Right cardiac atrium (tissue), 5 donors: Measurements from ENCODE around the gene CHCHD4. TPM values are rescaled to one million over a fixed set of nuclear protein-coding genes. Genes with fewer than 3 reads are reported as not detected.
"Not testable (repeated sequence)": the region's sequence is repeated elsewhere in the genome, so short reads cannot be mapped to it uniquely, and the experiment has no call there.

Experiments
- ATAC-seq, 2 donors: fragments of 200-7000 bp; cut with Tn5 transposase; one replicate each; pipeline versions ENCODE4 v1.8.0 to v1.9.1; 2020; ENCODE audit warnings: moderate library complexity in 2 of 2, mild to moderate bottlenecking in 1 of 2
- DNase-seq, 3 donors: peaks; one replicate each; pipeline ENCODE4 v3.0.0-alpha.2; 2020
- H3K27ac ChIP-seq: one replicate; pipeline ENCODE4 v1.5.1; 2013; ENCODE audit warnings: mild to moderate bottlenecking, low read length, control low read depth, moderate library complexity
- H3K27me3 ChIP-seq: one replicate; pipeline ENCODE4 v1.6.1; 2013; ENCODE audit not compliant: control insufficient read depth, insufficient read depth
- H3K4me1 ChIP-seq: one replicate; pipeline ENCODE4 v1.6.1; 2013; ENCODE audit warnings: low read length; ENCODE audit not compliant: control insufficient read depth, insufficient read depth
- H3K4me3 ChIP-seq: one replicate; pipeline ENCODE4 v1.5.1; 2013; ENCODE audit warnings: low read length, control low read depth
- H3K9me3 ChIP-seq: one replicate; pipeline ENCODE4 v1.6.1; 2013; ENCODE audit warnings: low read length; ENCODE audit not compliant: control insufficient read depth
- WGBS: extraction: QIAGEN DNeasy Blood & Tissue Kit; methylation state at CpG from one replicate; pipeline ENCODE4 v1.1.7; 2013; 5-methylcytosine and 5-hydroxymethylcytosine counted together
- intact Hi-C, 4 donors: fragments of 100-400 bp; cut with DNase I; formaldehyde crosslinking; loops; one replicate each; pipeline versions ENCODE4 v1.11.0 to v1.14.0; 2022 to 2023
- polyA plus RNA-seq: library from polyadenylated mRNA; stranded (reverse); fragments of 200-250 nt; gene quantifications from one replicate; pipeline ENCODE4 v1.2.3, GENCODE V29; 2013
- total RNA-seq, 4 donors: library from RNA; stranded (reverse); fragmentation: NEBNext Ultra II Directional; extraction: Animal tissue kit (Norgen Biotek cat#: 25700); gene quantifications; one replicate each; pipeline ENCODE4 v1.2.1, GENCODE V29; 2021
- donor health status: healthy with polysubstance abuse.
- donor health status: DM: no; HTN: yes; CAD: no.
- donor health status: DM: no; HTN: no; CAD: no.
- donor health status: DM: no; HTN: yes; CAD: no; lungs with severe emphysema.
- donor health status: DM: yes; HTN: yes; CAD: no.

CHCHD4 gene
- total and polyA plus RNA-seq, 5 donors, result 21.0 to 33.4 (median 29.2) TPM

DNA sequence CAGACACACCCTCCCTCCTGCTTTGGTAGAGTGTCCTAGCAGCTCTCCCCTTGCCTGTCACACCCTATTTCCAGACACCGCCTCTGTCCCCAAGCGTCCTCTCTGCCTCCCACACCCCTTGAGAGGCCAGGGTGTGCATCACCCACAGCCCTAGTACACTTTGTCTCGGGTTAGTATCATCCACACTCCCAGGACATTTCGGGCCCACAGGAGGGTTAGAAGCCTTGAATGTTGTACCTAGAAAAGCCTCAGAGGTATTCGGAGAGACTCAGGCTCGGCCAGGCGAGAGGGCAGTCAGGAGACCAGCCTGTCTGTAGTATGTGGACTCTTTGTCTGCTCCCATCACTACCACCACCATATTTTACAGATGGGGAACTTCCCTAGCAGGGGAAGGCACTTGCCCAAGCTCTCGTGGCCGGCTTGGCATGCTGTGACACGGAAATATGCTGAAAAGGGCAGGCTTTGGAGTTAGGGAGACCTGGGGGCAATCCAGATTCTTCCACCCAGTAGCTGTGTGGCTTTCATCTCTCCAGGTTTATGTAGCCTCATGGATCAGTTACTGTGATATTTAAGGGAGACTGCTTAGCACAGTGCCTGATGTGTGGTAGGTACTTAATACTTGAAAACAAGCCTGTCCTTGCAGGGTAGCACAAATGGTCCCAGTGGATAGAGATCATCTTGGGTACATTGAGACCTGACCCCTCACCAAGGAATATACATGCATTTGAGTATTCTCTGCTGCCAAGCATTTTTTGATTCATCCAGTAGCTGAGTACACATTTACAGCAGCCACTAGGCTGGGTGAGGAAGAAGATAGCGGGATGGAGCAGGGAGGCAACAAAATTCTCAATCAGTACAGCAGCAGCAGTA lies 1.6 kb upstream of the CHCHD4 start:
- WGBS, result 49% methylated on average over 11 of the region's 11 CpGs
- peak overlapping the region; percentile 72 for H3K4me3 ChIP-seq
- H3K27me3 ChIP-seq, result no peaks in the 10 kb centered on the region
- peaks cover 19% of the 10 kb centered on the region for H3K4me1 ChIP-seq
- peak in 1 of 3 donors; percentile 79 for DNase-seq
- ATAC-seq, result no peak
- peak overlapping the region; percentile 99 for H3K27ac ChIP-seq
- intact Hi-C loops, result loop anchor here in 2 of 4 donors (5.0 to 10.0 kb wide), 2 partner anchors 51 to 231 kb away; partner anchors contain the start of genes LSM3 (in 1 of the 2) and XPC (in 1 of the 2)
- no peaks in the 10 kb centered on the region for H3K9me3 ChIP-seq

DNA sequence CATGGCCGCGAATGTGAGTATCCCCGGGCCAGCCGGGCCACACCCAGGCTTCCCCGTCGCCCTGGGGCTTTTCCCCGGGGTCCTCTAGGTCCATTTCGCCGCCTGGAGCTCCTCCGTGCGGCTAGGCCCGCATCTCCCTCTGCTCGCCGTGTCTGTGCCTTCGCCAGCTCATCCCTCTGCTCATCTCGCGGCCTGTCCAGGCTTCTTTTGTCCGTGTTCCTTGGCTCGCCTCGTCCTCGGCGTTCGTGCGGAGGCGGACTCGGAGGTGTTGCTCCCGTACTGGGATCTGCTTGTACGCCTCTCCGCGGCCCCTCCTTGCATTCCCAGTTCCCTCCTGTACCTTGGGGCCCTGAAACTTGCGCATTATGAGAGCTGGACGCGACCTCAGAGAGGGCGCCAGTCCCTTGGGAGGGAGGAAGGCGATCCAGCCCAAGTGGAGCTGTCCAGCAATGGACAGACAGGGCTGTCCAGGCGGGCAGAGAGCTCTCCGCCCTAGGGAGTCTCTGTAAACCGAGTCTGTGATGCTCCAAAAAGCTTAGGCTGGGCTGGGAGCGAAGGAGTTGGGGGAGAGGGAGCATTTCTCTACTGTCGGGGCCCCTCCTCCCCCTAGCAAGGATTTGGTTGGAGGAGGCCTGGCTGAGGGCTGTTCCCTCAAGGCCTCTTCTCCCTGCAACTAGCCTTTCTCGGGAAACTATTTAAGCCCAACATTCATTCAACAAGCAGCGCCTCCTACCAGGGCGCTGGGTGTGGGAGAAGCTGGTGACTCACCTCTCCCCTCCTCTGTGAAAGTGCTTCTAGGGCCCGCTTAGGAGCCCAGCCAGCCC lies 735 bp upstream of the CHCHD4 start:
- Histone ChIP-seq H3K4me1 (peaks cover 19% of the 10 kb centered on the region), H3K27ac (peak overlapping the region; percentile 99), H3K9me3 (no peaks in the 10 kb centered on the region), H3K27me3 (no peaks in the 10 kb centered on the region), H3K4me3 (peak overlapping the region; percentile 72)
- ATAC-seq (peak; percentile 56 to 86), DNase-seq (peak; percentile 78 to 86 (median 84))
- intact Hi-C loops, result loop anchor here in 2 of 4 donors (2.0 to 10.0 kb wide), 3 partner anchors 52 to 231 kb away; partner anchors contain the start of genes LSM3 (in 2 of the 2) and XPC (in 2 of the 2)
- WGBS, result under 1% methylated on average over 44 of the region's 44 CpGs

DNA sequence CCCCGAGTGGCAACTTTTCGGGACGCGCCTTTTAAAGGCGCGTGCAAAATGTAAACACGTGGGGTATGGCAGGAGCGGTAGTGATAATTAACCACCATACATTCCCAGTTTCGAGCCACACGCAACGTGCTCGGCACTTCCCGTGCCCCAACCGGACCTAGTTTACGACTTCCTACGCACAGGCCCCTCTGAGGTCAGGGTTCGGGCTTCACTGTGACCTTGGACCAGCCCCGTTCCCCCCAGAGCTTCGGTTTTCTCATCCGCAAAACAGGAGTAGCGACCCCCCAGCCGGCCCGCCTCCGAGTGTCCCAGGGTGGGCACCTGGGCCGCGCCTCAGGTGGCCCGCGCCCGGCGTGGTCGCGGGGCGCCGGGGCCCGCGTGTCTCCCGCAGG lies 451 bp downstream of the CHCHD4 start:
- Histone ChIP-seq H3K9me3 (no peaks in the 10 kb centered on the region), H3K4me3 (peak overlapping the region; percentile 72), H3K27ac (peak overlapping the region; percentile 84), H3K27me3 (no peaks in the 10 kb centered on the region), H3K4me1 (peaks cover 19% of the 10 kb centered on the region)
- WGBS, result under 1% methylated on average over 37 of the region's 37 CpGs
- DNase-seq (peak; percentile 79 to 89 (median 86)), ATAC-seq (peak; percentile 45 to 59)
- intact Hi-C loops, result loop anchor here in 1 of 4 donors (2.0 to 10.0 kb wide), 2 partner anchors 55 to 229 kb away; partner anchors contain the start of genes LSM3 and XPC

DNA sequence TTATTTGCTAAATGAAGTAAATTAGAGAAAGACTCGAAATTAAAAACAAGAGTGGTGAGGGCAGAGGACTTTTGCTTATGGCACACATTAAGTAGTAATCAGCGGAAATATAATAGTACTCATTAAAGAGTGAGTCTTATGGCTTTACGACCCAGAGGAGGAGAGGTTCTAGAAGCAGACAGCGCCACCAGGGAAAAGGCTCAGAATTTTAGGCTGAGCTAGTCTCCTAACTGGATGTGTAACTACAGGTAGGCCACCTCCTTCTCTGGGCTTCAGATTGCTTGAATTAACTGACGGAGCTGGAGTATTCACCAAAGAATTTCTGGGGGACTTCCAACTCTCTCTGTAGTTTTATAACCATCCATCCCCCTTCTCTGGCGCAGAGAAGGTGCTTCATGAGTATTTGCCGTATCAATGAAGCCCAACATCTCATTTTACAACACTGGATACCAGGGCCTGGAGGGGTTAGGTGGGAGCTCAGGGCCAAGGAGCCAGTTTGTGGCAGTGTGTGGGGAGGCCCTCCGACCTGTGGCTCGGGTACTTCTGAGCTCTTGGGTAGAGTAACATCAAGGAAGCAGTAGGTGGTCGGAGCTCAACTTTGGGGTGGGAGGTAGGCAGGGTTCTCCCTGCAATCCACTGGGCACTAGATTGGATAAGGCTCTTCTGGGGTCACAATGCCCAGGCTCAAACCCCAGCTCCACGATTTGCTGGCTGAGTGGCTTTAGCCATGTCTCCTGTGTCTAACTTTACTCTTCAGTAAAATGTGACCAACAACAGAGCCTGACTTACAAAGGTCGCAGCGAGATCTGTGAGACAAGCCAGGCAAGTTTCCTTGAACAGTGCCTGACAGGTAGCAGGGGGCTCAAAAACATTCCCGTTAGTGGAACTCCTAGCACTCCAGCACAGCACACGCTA lies 1.1 kb downstream of the CHCHD4 start:
- DNase-seq (no peak), ATAC-seq (no peak)
- peak overlapping the region; percentile 72 for H3K4me3 ChIP-seq
- intact Hi-C loops, result loop anchor here in 1 of 4 donors (2.0 to 10.0 kb wide), 2 partner anchors 55 to 229 kb away; partner anchors contain the start of genes LSM3 and XPC
- H3K4me1 ChIP-seq, result peaks cover 22% of the 10 kb centered on the region
- H3K27ac ChIP-seq, result peak overlapping the region; percentile 21
- no peaks in the 10 kb centered on the region for H3K9me3 ChIP-seq
- no peaks in the 10 kb centered on the region for H3K27me3 ChIP-seq
- WGBS, result 55% methylated on average over 15 of the region's 15 CpGs

DNA sequence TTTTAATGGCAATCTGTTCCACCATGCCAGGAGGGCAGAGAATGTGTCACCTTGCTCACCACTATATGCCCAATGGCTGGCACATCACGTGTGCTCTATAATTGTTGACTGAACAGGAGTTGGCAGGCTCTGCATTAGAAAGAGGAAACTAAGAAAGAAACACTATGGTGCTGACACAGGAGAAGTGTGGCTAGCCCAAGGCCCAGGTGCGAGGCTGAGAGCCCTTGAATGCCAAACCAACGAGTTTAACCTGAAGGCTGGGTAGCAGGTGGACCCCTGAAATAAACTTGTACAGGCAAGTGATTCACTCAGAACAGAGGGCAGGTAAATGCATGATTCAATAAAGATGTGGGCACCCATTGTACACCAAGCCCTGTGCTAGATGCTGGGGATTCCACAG lies 2.4 kb downstream of the CHCHD4 start:
- no peak for DNase-seq
- WGBS, result 91% methylated on average over 3 of the region's 3 CpGs

DNA sequence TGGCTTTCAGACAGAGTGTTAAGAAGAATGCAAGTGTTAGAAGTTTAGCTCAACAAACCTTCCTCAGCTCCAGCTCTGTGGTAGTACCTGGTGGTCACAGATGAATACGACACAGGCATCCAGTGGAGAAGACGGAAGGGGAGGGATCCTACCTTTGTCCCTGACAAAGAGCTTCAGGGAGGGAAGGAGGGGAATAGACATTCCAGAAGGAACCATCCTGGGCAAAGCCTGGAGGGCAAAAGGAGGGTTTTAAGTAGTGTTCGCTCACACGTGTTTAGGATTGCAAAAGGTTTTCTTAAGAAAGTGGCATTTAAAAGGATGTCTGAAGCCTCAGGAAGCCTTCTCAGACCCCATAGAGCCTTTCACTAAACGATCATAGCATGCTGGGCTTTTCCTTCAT lies 2.8 kb downstream of the CHCHD4 start:
- Histone ChIP-seq H3K27ac (no peak overlapping the region), H3K4me1 (peaks cover 16% of the 10 kb centered on the region), H3K4me3 (no peak overlapping the region), H3K27me3 (no peaks in the 10 kb centered on the region), H3K9me3 (no peaks in the 10 kb centered on the region)
- DNase-seq, result no peak
- ATAC-seq, result no peak
- intact Hi-C loops, result loop anchor here in 1 of 4 donors (10.0 kb wide), 1 partner anchor 227 kb away; no protein-coding TSS in a partner anchor
- 95% methylated on average over 5 of the region's 5 CpGs for WGBS

More for the DNA sequence above, 2.4 kb downstream of the CHCHD4 start:
- Histone ChIP-seq H3K27me3 (no peaks in the 10 kb centered on the region), H3K9me3 (no peaks in the 10 kb centered on the region), H3K27ac (no peak overlapping the region), H3K4me3 (no peak overlapping the region), H3K4me1 (peaks cover 19% of the 10 kb centered on the region)
- intact Hi-C loops, result loop anchor here in 1 of 4 donors (10.0 kb wide), 1 partner anchor 228 kb away; no protein-coding TSS in a partner anchor
- ATAC-seq, result no peak

DNA sequence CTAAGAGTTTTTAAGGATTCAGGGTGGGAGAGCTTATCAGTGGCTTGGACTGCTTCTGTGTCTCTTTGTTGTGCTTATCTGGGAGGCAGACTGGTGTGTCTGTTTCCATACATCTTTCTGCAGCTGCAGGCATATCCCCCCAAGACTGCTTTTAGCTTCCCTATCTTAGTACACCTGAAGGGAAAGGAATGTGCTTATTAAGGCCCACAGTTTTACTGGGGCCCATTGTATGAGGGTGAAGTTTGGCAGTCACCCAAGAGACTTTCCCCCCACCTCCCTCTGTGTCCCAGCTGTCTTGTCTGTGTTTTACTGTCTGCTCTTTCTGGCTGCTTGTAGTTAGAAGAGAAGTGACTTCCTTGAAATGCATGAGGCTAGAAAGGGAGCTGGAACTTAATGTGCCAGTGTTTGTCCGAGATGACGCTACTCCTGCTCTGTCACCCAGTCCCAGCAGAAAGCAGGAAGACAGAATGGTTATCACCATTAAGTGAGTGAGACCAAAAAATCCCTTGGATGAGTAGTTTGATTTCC lies 3.7 kb downstream of the CHCHD4 start:
- H3K27me3 ChIP-seq, H3K9me3 ChIP-seq, ATAC-seq, H3K4me1 ChIP-seq, DNase-seq, H3K4me3 ChIP-seq, H3K27ac ChIP-seq: not testable (repeated sequence)
- intact Hi-C loops, result loop anchor here in 1 of 4 donors (10.0 kb wide), 1 partner anchor 226 kb away; no protein-coding TSS in a partner anchor
- WGBS, result 93% methylated on average over 2 of the region's 2 CpGs

DNA sequence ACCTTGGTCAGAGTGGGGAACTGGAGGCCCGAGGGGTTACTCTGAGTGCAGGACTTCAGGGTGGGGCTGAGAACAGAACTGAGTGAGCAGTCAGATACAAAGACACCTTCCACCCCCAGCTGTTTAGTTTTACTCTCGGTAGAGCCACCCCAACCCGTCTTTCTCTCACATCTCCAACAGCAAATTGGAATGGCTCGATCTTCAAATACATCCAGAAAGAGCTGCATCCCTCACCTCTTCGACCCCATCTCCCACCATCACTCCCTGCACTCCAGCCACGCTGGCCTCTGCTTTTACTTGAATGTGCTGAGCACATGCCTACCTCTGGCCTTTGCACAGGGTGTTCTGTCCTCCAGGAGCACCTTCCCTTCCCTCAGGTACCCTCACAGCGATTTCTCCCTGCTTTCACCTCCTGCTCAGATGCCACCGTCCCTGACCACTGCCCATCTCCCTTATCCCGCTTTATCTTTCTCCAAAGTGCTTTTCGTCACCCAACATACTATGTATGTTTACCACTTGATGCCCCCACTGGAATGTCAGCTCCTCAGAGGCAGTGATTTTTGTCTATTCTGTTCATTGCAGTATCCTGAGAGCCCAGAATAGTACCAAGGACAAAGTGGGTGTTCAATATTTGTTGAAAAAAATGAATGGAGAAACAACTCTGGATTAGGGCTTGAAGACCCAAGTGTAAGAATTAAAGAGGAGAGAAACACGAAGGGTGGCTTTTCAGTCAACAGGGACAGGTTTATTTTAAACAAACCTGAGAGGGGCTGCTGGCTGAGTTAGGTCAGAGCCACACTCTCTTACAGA lies 4.4 kb downstream of the CHCHD4 start:
- Histone ChIP-seq H3K27me3 (no peaks in the 10 kb centered on the region), H3K4me3 (no peak overlapping the region), H3K27ac (no peak overlapping the region), H3K9me3 (no peaks in the 10 kb centered on the region), H3K4me1 (peaks cover 9% of the 10 kb centered on the region)
- WGBS, result 95% methylated on average over 11 of the region's 11 CpGs
- intact Hi-C loops, result loop anchor here in 1 of 4 donors (10.0 kb wide), 1 partner anchor 226 kb away; no protein-coding TSS in a partner anchor
- ATAC-seq (no peak), DNase-seq (no peak)

DNA sequence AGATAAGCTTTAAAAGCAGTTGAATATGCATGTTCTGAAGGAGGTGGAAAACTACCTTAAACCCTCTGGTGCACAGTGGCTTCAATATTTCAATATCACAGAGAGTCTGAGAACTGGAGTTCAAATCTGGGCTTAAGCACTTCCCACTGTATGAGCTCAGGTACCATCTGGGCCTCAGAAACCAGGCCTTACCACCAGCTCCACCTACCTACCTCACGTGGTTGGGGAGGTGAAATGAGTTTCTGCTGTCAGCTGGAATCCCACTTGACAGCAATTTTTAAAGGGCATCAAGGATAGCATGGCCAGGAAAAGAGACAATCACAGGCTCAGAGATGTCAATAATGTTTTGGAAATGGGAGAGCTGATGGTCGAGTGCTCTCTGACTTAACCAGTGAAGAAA lies 5.0 kb downstream of the CHCHD4 start:
- no peaks in the 10 kb centered on the region for H3K9me3 ChIP-seq
- no peak for ATAC-seq
- 92% methylated on average over 2 of the region's 2 CpGs for whole genome bisulfite sequencing
- no peak overlapping the region for H3K27ac ChIP-seq
- no peak for DNase-seq
- no peaks in the 10 kb centered on the region for H3K27me3 ChIP-seq
- peaks cover 9% of the 10 kb centered on the region for H3K4me1 ChIP-seq
- intact Hi-C loops, result loop anchor here in 1 of 4 donors (10.0 kb wide), 1 partner anchor 225 kb away; no protein-coding TSS in a partner anchor
- no peak overlapping the region for H3K4me3 ChIP-seq
